ENCODE measurements around the gene PRRG2. TPM values are rescaled to one million over a fixed set of nuclear protein-coding genes. Genes with fewer than 3 reads are reported as not detected.

The PRRG2 gene
- total and polyA plus RNA-seq, 2 of the 13 experiments (the other 11 are each of a cell fraction or from before 2014, with no cell fraction given): 0.66 to 0.82 TPM

- TF ChIP-seq ZNF800 (CRISPR knock-in tag; IDR thresholded peaks at IDR 0.05) (no peak), SMAD9 (CRISPR knock-in tag; IDR thresholded peaks at IDR 0.05) (no peak), JUND (CRISPR knock-in tag; IDR thresholded peaks at IDR 0.05) (no peak), ZNF616 (CRISPR knock-in tag; IDR thresholded peaks at IDR 0.05; ENCODE audit: low read depth) (0 out of 2 replicates have a peak, but pooled peaks have one; percentile 46), ZNF329 (CRISPR knock-in tag; IDR thresholded peaks at IDR 0.05; ENCODE audit: low read depth) (no peak), ZNF574 (CRISPR knock-in tag; IDR thresholded peaks at IDR 0.05) (no peak), ZHX1 (CRISPR knock-in tag; IDR thresholded peaks at IDR 0.05; ENCODE audit: low read depth) (no peak), SMYD3 (CRISPR knock-in tag; IDR thresholded peaks at IDR 0.05) (no peak), ZNF580 (CRISPR knock-in tag; IDR thresholded peaks at IDR 0.05; ENCODE audit: borderline replicate concordance, low read depth) (no peak), HNRNPUL1 (IDR thresholded peaks at IDR 0.05; ENCODE audit: low read depth, low read length) (no peak), ZNF768 (CRISPR knock-in tag; IDR thresholded peaks at IDR 0.05) (no peak), HBP1 (CRISPR knock-in tag; IDR thresholded peaks at IDR 0.05; ENCODE audit: low read depth) (no peak), UBTF (CRISPR knock-in tag; IDR thresholded peaks at IDR 0.05) (peak; percentile 24; the same call in 1 of the 2 replicates), HNRNPL (IDR thresholded peaks at IDR 0.05; ENCODE audit: low read depth, low read length) (0 out of 2 replicates have a peak, but pooled peaks have one; percentile 32)
Measured at GRCh38 chr19:49591731-49592485, 10.8 kb downstream of the PRRG2 start (continued).

Measured in HepG2 (cell line).